IMR-90 (cell line): Measurements from ENCODE around the gene PIAS1. TPM values are rescaled to one million over a fixed set of nuclear protein-coding genes. Genes with fewer than 3 reads are reported as not detected.

Source experiments
- ATAC-seq: fragments of 200-7000 bp; cut with Tn5 transposase; 2 replicates; pipeline ENCODE4 v1.9.1; 2020; ENCODE audit warnings: low read depth, mild to moderate bottlenecking, moderate library complexity
- BruUV-seq: library from RNA; stranded (reverse); fragments of 400-500 nt; replicated peaks from 2 replicates; lab custom pipeline; 2021; lab: Mats Ljungman, UMichigan
- CTCF ChIA-PET: fragments of 300-600 bp; formaldehyde crosslinking; extraction: SDS; loops from one replicate; lab custom pipeline; 2021; ENCODE audit warnings: antibody characterized with exemption; lab: Yijun Ruan, JAX
- POLR2A ChIA-PET: fragments of 300-600 bp; sonication (Branson Sonifier 250); formaldehyde crosslinking; loops from one replicate; lab custom pipeline; 2022; ENCODE audit warnings: antibody characterized with exemption; ENCODE audit not compliant: unreplicated experiment; lab: Charles Lee
- DNase-seq: peaks from one replicate; pipeline ENCODE4 v3.0.0; 2013
- H2AFZ ChIP-seq: replicated peaks from 2 replicates; pipeline ENCODE3; 2013; ENCODE audit warnings: low read length, mild to moderate bottlenecking; ENCODE audit not compliant: poor library complexity
- H2AK5ac ChIP-seq: 2 replicates; pipeline ENCODE4 v1.6.1; 2013; ENCODE audit warnings: low read depth, low read length, inconsistent platforms
- H2AK9ac ChIP-seq: replicated peaks from 2 replicates; pipeline ENCODE3; 2013; ENCODE audit warnings: mild to moderate bottlenecking, low read depth, low read length, moderate library complexity; ENCODE audit not compliant: poor library complexity
- H2BK120ac ChIP-seq: 2 replicates; pipeline ENCODE4 v1.6.1; 2013; ENCODE audit warnings: low read depth, low read length, inconsistent platforms
- H2BK15ac ChIP-seq: 3 replicates; pipeline ENCODE4 v1.6.1; 2013; ENCODE audit warnings: low read depth, low read length, inconsistent platforms
- H2BK20ac ChIP-seq: 2 replicates; pipeline ENCODE4 v1.6.1; 2013; ENCODE audit warnings: low read depth, mild to moderate bottlenecking, inconsistent platforms, low read length, moderate library complexity
- H2BK5ac ChIP-seq: 2 replicates; pipeline ENCODE4 v1.6.1; 2013; ENCODE audit warnings: mild to moderate bottlenecking, low read depth, low read length, inconsistent platforms; ENCODE audit not compliant: poor library complexity, severe bottlenecking
- H3K14ac ChIP-seq: replicated peaks from 2 replicates; pipeline ENCODE4 v1.6.1; 2013; ENCODE audit warnings: low read depth, low read length, inconsistent platforms
- H3K18ac ChIP-seq: 2 replicates; pipeline ENCODE4 v1.6.1; 2013; ENCODE audit warnings: low read depth, low read length, control low read depth
- H3K23ac ChIP-seq: 2 replicates; pipeline ENCODE4 v1.6.1; 2013; ENCODE audit warnings: low read depth, low read length, inconsistent platforms
- H3K27ac ChIP-seq: 2 replicates; pipeline ENCODE4 v1.5.1; 2013; ENCODE audit warnings: mild to moderate bottlenecking, control low read depth, low read length; ENCODE audit not compliant: insufficient read depth
- H3K27me3 ChIP-seq: 2 replicates; pipeline ENCODE4 v1.6.1; 2013; ENCODE audit warnings: low read length; ENCODE audit not compliant: control insufficient read depth, insufficient read depth
- H3K36me3 ChIP-seq: 2 replicates; pipeline ENCODE4 v1.6.1; 2013; ENCODE audit warnings: low read length, mixed read lengths; ENCODE audit not compliant: control insufficient read depth, insufficient read depth
- H3K4ac ChIP-seq: 2 replicates; pipeline ENCODE4 v1.6.1; 2013; ENCODE audit warnings: low read depth, low read length, inconsistent platforms
- H3K4me1 ChIP-seq: 2 replicates; pipeline ENCODE4 v1.6.1; 2013; ENCODE audit warnings: low read length, mixed read lengths; ENCODE audit not compliant: control insufficient read depth, insufficient read depth
- H3K4me2 ChIP-seq: 2 replicates; pipeline ENCODE4 v1.6.1; 2013; ENCODE audit warnings: low read depth, mild to moderate bottlenecking, control low read depth, low read length, moderate library complexity
- H3K4me3 ChIP-seq: 2 replicates; pipeline ENCODE4 v1.5.1; 2013; ENCODE audit warnings: low read depth, mild to moderate bottlenecking, control low read depth, low read length, moderate library complexity; ENCODE audit not compliant: insufficient read depth
- H3K56ac ChIP-seq: 2 replicates; pipeline ENCODE4 v1.6.1; 2013; ENCODE audit warnings: low read length, inconsistent platforms; ENCODE audit not compliant: insufficient read depth; ENCODE audit errors: extremely low read depth
- H3K79me1 ChIP-seq, 2 experiments: 2 replicates each; pipeline ENCODE4 v1.6.1; 2013; ENCODE audit warnings: low read length in 2 of 2, inconsistent platforms in 1 of 2, low read depth in 1 of 2
- H3K9ac ChIP-seq: 2 replicates; pipeline ENCODE4 v1.6.1; 2013; ENCODE audit warnings: low read depth, low read length, control low read depth
- H3K9me1 ChIP-seq: 2 replicates; pipeline ENCODE4 v1.6.1; 2013; ENCODE audit warnings: low read length, inconsistent platforms; ENCODE audit not compliant: insufficient read depth
- H3K9me3 ChIP-seq: 2 replicates; pipeline ENCODE4 v1.6.1; 2013; ENCODE audit warnings: low read length; ENCODE audit not compliant: control insufficient read depth, insufficient read depth
- H4K20me1 ChIP-seq: 2 replicates; pipeline ENCODE4 v1.6.1; 2013; ENCODE audit warnings: low read length, inconsistent platforms; ENCODE audit not compliant: insufficient read depth
- H4K5ac ChIP-seq: 2 replicates; pipeline ENCODE4 v1.6.1; 2013; ENCODE audit warnings: mild to moderate bottlenecking, low read depth, low read length, control low read depth
- H4K8ac ChIP-seq, 2 experiments: 2 replicates each; pipeline ENCODE4 v1.6.1; 2013; ENCODE audit warnings: low read depth in 2 of 2, low read length in 2 of 2, control low read depth in 1 of 2, inconsistent platforms in 1 of 2
- H4K91ac ChIP-seq: 2 replicates; pipeline ENCODE4 v1.6.1; 2013; ENCODE audit warnings: low read depth, low read length, inconsistent platforms; ENCODE audit not compliant: insufficient read depth
- BHLHE40 ChIP-seq: fragments of 150-350 bp; IDR thresholded peaks from 2 replicates; pipeline ENCODE4 v1.6.1; 2016; ENCODE audit warnings: mild to moderate bottlenecking, low read depth, low read length
- CEBPB ChIP-seq: IDR thresholded peaks from 2 replicates; pipeline ENCODE4 v1.6.1; 2012; ENCODE audit warnings: low read depth, low read length, improper control_type of control experiment
- CHD1 ChIP-seq: IDR thresholded peaks from 2 replicates; pipeline ENCODE4 v1.6.1; 2012; ENCODE audit warnings: low read depth, low read length, improper control_type of control experiment
- CTCF ChIP-seq: conservative IDR thresholded peaks from 2 replicates; pipeline ENCODE4 v1.5.1; 2012; ENCODE audit warnings: mild to moderate bottlenecking, low read depth, low read length, improper control_type of control experiment
- ELK1 ChIP-seq: fragments of 150-350 bp; IDR thresholded peaks from 2 replicates; pipeline ENCODE4 v1.6.1; 2016; ENCODE audit warnings: low read depth, mild to moderate bottlenecking, low read length, moderate library complexity, borderline replicate concordance
- FOS ChIP-seq: fragments of 150-350 bp; IDR thresholded peaks from 2 replicates; pipeline ENCODE4 v1.6.1; 2016; ENCODE audit warnings: low read depth, low read length
- MAFK ChIP-seq: IDR thresholded peaks from 2 replicates; pipeline ENCODE4 v1.6.1; 2012; ENCODE audit warnings: low read depth, low read length, improper control_type of control experiment
- MAZ ChIP-seq: IDR thresholded peaks from 2 replicates; pipeline ENCODE4 v1.6.1; 2012; ENCODE audit warnings: low read depth, mild to moderate bottlenecking, low read length, improper control_type of control experiment, moderate library complexity, borderline replicate concordance
- MXI1 ChIP-seq: IDR thresholded peaks from 2 replicates; pipeline ENCODE4 v1.6.1; 2012; ENCODE audit warnings: low read depth, mild to moderate bottlenecking, low read length, moderate library complexity, borderline replicate concordance
- NFE2L2 ChIP-seq: fragments of 150-350 bp; IDR thresholded peaks from 2 replicates; pipeline ENCODE4 v1.6.1; 2016; ENCODE audit warnings: low read depth, mild to moderate bottlenecking, low read length
- POLR2A ChIP-seq: IDR thresholded peaks from 2 replicates; pipeline ENCODE4 v1.6.1; 2012; ENCODE audit warnings: mild to moderate bottlenecking, low read depth, low read length
- RAD21 ChIP-seq: IDR thresholded peaks from 2 replicates; pipeline ENCODE4 v1.6.1; 2012; ENCODE audit warnings: low read length, improper control_type of control experiment
- RCOR1 ChIP-seq: IDR thresholded peaks from 2 replicates; pipeline ENCODE4 v1.6.1; 2012; ENCODE audit warnings: mild to moderate bottlenecking, low read length, improper control_type of control experiment; ENCODE audit not compliant: insufficient replicate concordance
- RFX5 ChIP-seq: IDR thresholded peaks from 2 replicates; pipeline ENCODE4 v1.8.0; 2012; ENCODE audit warnings: low read depth, mild to moderate bottlenecking, low read length, moderate library complexity
- SMC3 ChIP-seq: fragments of 150-350 bp; IDR thresholded peaks from 2 replicates; pipeline ENCODE4 v1.6.1; 2016; ENCODE audit warnings: low read depth, mild to moderate bottlenecking, antibody characterized with exemption, low read length, moderate library complexity
- USF2 ChIP-seq: fragments of 150-350 bp; IDR thresholded peaks from 2 replicates; pipeline ENCODE4 v1.6.1; 2017; ENCODE audit warnings: mild to moderate bottlenecking, antibody characterized with exemption, low read length, low read depth
- WGBS, 2 experiments: methylation state at CpG; one replicate each; pipeline versions ENCODE4 v1.1.5 to v1.1.7; 2013; ENCODE audit warnings: missing lambda C conversion rate in 2 of 2; ENCODE audit not compliant: insufficient read length in 1 of 2; ENCODE audit errors: extremely low coverage in 2 of 2; 5-methylcytosine and 5-hydroxymethylcytosine counted together
- dilution Hi-C: fragments of 300-500 bp; cut with HindIII; formaldehyde crosslinking; loops from one replicate; pipeline ENCODE4 v1.14.3; 2018; ENCODE audit warnings: low sequenced_read_pairs; ENCODE audit not compliant: unreplicated experiment
- in situ Hi-C: fragments of 300-500 bp; cut with MboI; formaldehyde crosslinking; loops from 3 replicates; pipeline ENCODE4 v1.14.3; 2019; ENCODE audit warnings: low sequenced_read_pairs, inconsistent platforms, mixed read lengths
- intact Hi-C: fragments of 100-400 bp; cut with micrococcal nuclease; formaldehyde crosslinking; loops from 2 replicates; pipeline ENCODE4 v1.10.0; 2022
- polyA plus RNA-seq, 3 experiments: library from polyadenylated mRNA; depleted of rRNA; stranded (reverse); fragments of >200 nt; gene quantifications; 2 replicates each; pipeline ENCODE4 v1.2.3, GENCODE V29; 2012; ENCODE audit warnings: low replicate concordance in 1 of 3
- total RNA-seq: library from RNA; depleted of rRNA; stranded (reverse); fragments of >200 nt; gene quantifications from 2 replicates; pipeline ENCODE4 v1.2.3, GENCODE V29; 2012

The PIAS1 gene
- total and polyA plus RNA-seq, 2 of the 4 experiments (the other 2 are of a cell fraction), result 20.0 to 63.6 TPM

GRCh38 chr15:68197170-68197492 lies 143.0 kb downstream of the PIAS1 start:
- no peak overlapping the region for H3K9ac ChIP-seq
- H2BK15ac ChIP-seq, result no peak overlapping the region
- in situ Hi-C loops (no loop called here), dilution Hi-C loops (no loop called here), intact Hi-C loops (no loop called here)
- H3K4me3 ChIP-seq, result no peak overlapping the region
- no peak overlapping the region for H4K5ac ChIP-seq
- H3K4me2 ChIP-seq, result no peak overlapping the region
- no peak overlapping the region for H2AFZ ChIP-seq
- no peak for TF ChIP-seq BHLHE40
- TF ChIP-seq CEBPB, result no peak
- no peak for TF ChIP-seq CTCF
- no peak for TF ChIP-seq MAFK
- no peak for TF ChIP-seq RCOR1
- no peak for TF ChIP-seq FOS
- no peak for TF ChIP-seq ELK1
- TF ChIP-seq SMC3, result no peak
- no peak for TF ChIP-seq MAZ
- TF ChIP-seq USF2, result no peak
- TF ChIP-seq CHD1, result no peak
- TF ChIP-seq RAD21, result no peak
- no peak for TF ChIP-seq POLR2A
- no peak for TF ChIP-seq RFX5
- TF ChIP-seq NFE2L2, result no peak
- no peak for TF ChIP-seq MXI1
- H2AK5ac ChIP-seq, result no peak overlapping the region
- no peak overlapping the region for H4K8ac ChIP-seq
- H4K20me1 ChIP-seq, result peaks cover 3% of the 10 kb centered on the region; the same call in 1 of the 2 replicates
- no peak overlapping the region for H3K14ac ChIP-seq
- BruUV-seq, result no TSS peak
- H3K9me3 ChIP-seq, result no peaks in the 10 kb centered on the region
- no peak overlapping the region for H2BK120ac ChIP-seq
- H3K27ac ChIP-seq, result no peak overlapping the region
- no peak overlapping the region for H3K18ac ChIP-seq
- no peak overlapping the region for H2AK9ac ChIP-seq
- DNase-seq (no peak), ATAC-seq (no peak)
- CTCF ChIA-PET, result no interaction called here
- no peak overlapping the region for H3K23ac ChIP-seq
- H2BK20ac ChIP-seq, result no peak overlapping the region
- H3K4ac ChIP-seq, result no peak overlapping the region
- peaks cover 10% of the 10 kb centered on the region for H3K36me3 ChIP-seq
- no peaks in the 10 kb centered on the region for H3K27me3 ChIP-seq
- H3K9me1 ChIP-seq, result peaks cover 8% of the 10 kb centered on the region; the same call in 1 of the 2 replicates
- H2BK5ac ChIP-seq, result no peak overlapping the region
- POLR2A ChIA-PET, result no interaction called here
- no peak overlapping the region for H4K91ac ChIP-seq
- H3K79me1 ChIP-seq, result peaks cover 1 to 5% of the 10 kb centered on the region in 2 experiments; a peak in 2 of 4 replicates
- no peak overlapping the region for H3K56ac ChIP-seq
- H3K4me1 ChIP-seq, result no peaks in the 10 kb centered on the region
- WGBS, 2 experiments, result no CpG with 5 or more reads among the region's 8 CpGs
